H1 (cell line): ENCODE results near the gene H2AZ2. TPM values are rescaled to one million over a fixed set of nuclear protein-coding genes. Genes with fewer than 3 reads are reported as not detected.

Source experiments
- CTBP2 ChIP-seq: IDR thresholded peaks from 2 replicates; pipeline ENCODE4 v1.7.0; 2011; ENCODE audit warnings: borderline replicate concordance, mild to moderate bottlenecking, moderate library complexity, mixed read lengths, low read length; ENCODE audit not compliant: insufficient read depth, insufficient read length
- PHF8 ChIP-seq: fragments of 200-600 bp; sonication (generic); conservative IDR thresholded peaks from 2 replicates; pipeline ENCODE4 v1.7.1; 2012; ENCODE audit warnings: low read depth, mild to moderate bottlenecking, inconsistent platforms, low read length, moderate library complexity
- RNF2 ChIP-seq: fragments of 200-900, 300-1000 bp; sonication (generic); IDR thresholded peaks from 2 replicates; pipeline ENCODE4 v1.7.1; 2016; ENCODE audit warnings: borderline replicate concordance, low read depth, mild to moderate bottlenecking, antibody characterized with exemption, low read length; ENCODE audit not compliant: poor library complexity, severe bottlenecking; ENCODE audit errors: missing control alignments
- polyA plus RNA-seq, 7 experiments: library from polyadenylated mRNA; depleted of rRNA in 3 of 7; stranded (reverse) in 5 of 7; unstranded in 2 of 7; fragments of >200 nt in 5 of 7; fragments of 200-250 nt in 2 of 7; gene quantifications; 1 replicate in 5 of 7; 2 replicates in 1 of 7; 4 replicates in 1 of 7; pipeline versions ENCODE4 v1.2.1 to v1.2.3, GENCODE V29; 2011 to 2013; ENCODE audit warnings: missing spikeins in 2 of 7, mixed read lengths in 2 of 7
- total RNA-seq: library from RNA; stranded (reverse); fragmentation: NEBNext Ultra II Directional; extraction: Animal tissue kit (Norgen Biotek cat#: 25700); gene quantifications from 2 replicates; pipeline ENCODE4 v1.2.1, GENCODE V29; 2021
- TF ChIP-seq, protein P1 (sequence below): fragments of 300-600 bp; sonication (generic); IDR thresholded peaks from 2 replicates; pipeline ENCODE4 v1.7.1; 2012; ENCODE audit warnings: low read length, moderate library complexity, mild to moderate bottlenecking, inconsistent platforms; ENCODE audit not compliant: insufficient replicate concordance

H2AZ2 gene
- total and polyA plus RNA-seq, 2 of the 8 experiments (the other 6 are each of a cell fraction or from before 2014, with no cell fraction given) = 168 to 187 TPM

DNA sequence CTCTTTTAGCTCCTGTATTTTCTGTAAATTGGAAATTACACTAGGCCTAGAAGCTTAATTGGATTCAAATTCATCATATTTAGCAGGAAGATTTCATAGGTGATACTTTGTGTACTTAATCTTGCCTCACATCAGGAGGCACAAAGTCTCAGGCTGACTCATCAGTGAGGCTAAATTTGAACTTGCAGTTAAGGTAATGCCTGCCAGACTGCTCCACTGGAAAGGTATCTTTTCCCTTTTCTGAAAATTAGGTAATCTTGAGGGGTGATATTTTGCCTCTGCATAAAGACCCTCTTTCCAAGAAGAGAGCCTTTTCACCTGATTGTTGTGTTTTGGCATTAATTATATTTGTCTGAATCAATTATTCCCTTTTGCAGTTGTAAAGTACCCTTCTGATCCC lies 36.8 kb downstream of the H2AZ2 start (continued):
- TF ChIP-seq, protein P1, sequence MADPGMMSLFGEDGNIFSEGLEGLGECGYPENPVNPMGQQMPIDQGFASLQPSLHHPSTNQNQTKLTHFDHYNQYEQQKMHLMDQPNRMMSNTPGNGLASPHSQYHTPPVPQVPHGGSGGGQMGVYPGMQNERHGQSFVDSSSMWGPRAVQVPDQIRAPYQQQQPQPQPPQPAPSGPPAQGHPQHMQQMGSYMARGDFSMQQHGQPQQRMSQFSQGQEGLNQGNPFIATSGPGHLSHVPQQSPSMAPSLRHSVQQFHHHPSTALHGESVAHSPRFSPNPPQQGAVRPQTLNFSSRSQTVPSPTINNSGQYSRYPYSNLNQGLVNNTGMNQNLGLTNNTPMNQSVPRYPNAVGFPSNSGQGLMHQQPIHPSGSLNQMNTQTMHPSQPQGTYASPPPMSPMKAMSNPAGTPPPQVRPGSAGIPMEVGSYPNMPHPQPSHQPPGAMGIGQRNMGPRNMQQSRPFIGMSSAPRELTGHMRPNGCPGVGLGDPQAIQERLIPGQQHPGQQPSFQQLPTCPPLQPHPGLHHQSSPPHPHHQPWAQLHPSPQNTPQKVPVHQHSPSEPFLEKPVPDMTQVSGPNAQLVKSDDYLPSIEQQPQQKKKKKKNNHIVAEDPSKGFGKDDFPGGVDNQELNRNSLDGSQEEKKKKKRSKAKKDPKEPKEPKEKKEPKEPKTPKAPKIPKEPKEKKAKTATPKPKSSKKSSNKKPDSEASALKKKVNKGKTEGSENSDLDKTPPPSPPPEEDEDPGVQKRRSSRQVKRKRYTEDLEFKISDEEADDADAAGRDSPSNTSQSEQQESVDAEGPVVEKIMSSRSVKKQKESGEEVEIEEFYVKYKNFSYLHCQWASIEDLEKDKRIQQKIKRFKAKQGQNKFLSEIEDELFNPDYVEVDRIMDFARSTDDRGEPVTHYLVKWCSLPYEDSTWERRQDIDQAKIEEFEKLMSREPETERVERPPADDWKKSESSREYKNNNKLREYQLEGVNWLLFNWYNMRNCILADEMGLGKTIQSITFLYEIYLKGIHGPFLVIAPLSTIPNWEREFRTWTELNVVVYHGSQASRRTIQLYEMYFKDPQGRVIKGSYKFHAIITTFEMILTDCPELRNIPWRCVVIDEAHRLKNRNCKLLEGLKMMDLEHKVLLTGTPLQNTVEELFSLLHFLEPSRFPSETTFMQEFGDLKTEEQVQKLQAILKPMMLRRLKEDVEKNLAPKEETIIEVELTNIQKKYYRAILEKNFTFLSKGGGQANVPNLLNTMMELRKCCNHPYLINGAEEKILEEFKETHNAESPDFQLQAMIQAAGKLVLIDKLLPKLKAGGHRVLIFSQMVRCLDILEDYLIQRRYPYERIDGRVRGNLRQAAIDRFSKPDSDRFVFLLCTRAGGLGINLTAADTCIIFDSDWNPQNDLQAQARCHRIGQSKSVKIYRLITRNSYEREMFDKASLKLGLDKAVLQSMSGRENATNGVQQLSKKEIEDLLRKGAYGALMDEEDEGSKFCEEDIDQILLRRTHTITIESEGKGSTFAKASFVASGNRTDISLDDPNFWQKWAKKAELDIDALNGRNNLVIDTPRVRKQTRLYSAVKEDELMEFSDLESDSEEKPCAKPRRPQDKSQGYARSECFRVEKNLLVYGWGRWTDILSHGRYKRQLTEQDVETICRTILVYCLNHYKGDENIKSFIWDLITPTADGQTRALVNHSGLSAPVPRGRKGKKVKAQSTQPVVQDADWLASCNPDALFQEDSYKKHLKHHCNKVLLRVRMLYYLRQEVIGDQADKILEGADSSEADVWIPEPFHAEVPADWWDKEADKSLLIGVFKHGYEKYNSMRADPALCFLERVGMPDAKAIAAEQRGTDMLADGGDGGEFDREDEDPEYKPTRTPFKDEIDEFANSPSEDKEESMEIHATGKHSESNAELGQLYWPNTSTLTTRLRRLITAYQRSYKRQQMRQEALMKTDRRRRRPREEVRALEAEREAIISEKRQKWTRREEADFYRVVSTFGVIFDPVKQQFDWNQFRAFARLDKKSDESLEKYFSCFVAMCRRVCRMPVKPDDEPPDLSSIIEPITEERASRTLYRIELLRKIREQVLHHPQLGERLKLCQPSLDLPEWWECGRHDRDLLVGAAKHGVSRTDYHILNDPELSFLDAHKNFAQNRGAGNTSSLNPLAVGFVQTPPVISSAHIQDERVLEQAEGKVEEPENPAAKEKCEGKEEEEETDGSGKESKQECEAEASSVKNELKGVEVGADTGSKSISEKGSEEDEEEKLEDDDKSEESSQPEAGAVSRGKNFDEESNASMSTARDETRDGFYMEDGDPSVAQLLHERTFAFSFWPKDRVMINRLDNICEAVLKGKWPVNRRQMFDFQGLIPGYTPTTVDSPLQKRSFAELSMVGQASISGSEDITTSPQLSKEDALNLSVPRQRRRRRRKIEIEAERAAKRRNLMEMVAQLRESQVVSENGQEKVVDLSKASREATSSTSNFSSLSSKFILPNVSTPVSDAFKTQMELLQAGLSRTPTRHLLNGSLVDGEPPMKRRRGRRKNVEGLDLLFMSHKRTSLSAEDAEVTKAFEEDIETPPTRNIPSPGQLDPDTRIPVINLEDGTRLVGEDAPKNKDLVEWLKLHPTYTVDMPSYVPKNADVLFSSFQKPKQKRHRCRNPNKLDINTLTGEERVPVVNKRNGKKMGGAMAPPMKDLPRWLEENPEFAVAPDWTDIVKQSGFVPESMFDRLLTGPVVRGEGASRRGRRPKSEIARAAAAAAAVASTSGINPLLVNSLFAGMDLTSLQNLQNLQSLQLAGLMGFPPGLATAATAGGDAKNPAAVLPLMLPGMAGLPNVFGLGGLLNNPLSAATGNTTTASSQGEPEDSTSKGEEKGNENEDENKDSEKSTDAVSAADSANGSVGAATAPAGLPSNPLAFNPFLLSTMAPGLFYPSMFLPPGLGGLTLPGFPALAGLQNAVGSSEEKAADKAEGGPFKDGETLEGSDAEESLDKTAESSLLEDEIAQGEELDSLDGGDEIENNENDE = no peak
- TF ChIP-seq RNF2 (no peak), PHF8 (no peak), CTBP2 (no peak)
